ENCODE data around the gene RGPD6. TPM values are rescaled to one million over a fixed set of nuclear protein-coding genes. Genes with fewer than 3 reads are reported as not detected.
"Not testable (repeated sequence)": the region's sequence is repeated elsewhere in the genome, so short reads cannot be mapped to it uniquely, and the experiment has no call there.

RGPD6 gene
- 35.1 and 39.8 TPM in 2 replicates for polyA plus RNA-seq
- polyA minus RNA-seq: 79.4 and 114 TPM in 2 replicates

GRCh38 chr2:110576763-110577416 lies at the start of gene RGPD6:
Gene RGPD6, minus strand, starts transcription at chr2:110577222. Its CDS starts 198 bp downstream, at chr2:110577024.
- not testable (repeated sequence) for H2AFZ ChIP-seq (ENCODE audit: low read depth, low read length); H3K9me2 ChIP-seq (ENCODE audit: insufficient read depth, low read length); H3K4me3 ChIP-seq (ENCODE audit: low read length); H3F3A ChIP-seq (ENCODE audit: insufficient read depth, low read length, poor library complexity, severe bottlenecking); H3K36me3 ChIP-seq (ENCODE audit: insufficient read depth, low read length); H3K9me3 ChIP-seq (ENCODE audit: low read length); H3K27ac ChIP-seq (ENCODE audit: low read length); H3K79me2 ChIP-seq (replicated peaks; ENCODE audit: insufficient read depth, low read length); H3K4me2 ChIP-seq (ENCODE audit: low read length); H3K27me3 ChIP-seq (ENCODE audit: insufficient read depth, low read depth, low read length); H3K9ac ChIP-seq (ENCODE audit: low read length); H4K20me1 ChIP-seq (ENCODE audit: insufficient read depth)

DNA sequence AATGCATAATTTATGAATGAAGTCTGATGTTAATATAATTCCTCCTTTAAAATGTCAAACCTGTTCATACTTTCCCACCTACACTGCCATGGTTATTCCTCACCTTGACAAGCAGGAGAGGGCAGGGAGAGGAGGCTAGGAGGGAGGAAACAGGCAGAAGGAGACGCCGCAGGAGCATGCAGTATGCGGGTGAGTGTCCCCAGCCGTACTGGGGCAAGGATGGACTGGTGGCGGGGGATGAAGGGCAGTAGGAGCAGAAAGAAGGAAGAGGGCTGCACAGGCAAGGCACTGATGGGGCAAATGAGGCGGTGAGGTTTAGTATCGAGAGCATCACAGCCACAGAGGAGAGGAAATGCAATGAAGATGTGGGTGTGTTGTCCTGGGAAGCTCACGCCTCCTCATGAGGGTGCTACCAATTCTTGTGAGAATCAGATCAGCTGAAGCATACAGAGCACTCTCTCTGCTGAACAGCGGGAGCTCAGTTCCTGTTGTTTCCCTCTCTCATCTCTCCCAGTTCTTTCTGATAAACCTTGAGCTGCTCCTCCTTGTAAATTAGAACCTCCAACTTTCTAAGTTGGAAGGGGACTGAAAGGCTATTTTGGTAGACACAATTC lies 42.4 kb upstream of the RGPD6 start:
- H3F3A ChIP-seq (ENCODE audit: insufficient read depth, low read length, poor library complexity, severe bottlenecking); H3K27me3 ChIP-seq (ENCODE audit: insufficient read depth, low read depth, low read length); H3K27ac ChIP-seq (ENCODE audit: low read length); H3K4me3 ChIP-seq (ENCODE audit: low read length); H3K9me3 ChIP-seq (ENCODE audit: low read length); H2AFZ ChIP-seq (ENCODE audit: low read depth, low read length); H3K79me2 ChIP-seq (replicated peaks; ENCODE audit: insufficient read depth, low read length); H3K4me2 ChIP-seq (ENCODE audit: low read length); H3K9me2 ChIP-seq (ENCODE audit: insufficient read depth, low read length); H3K9ac ChIP-seq (ENCODE audit: low read length); H4K20me1 ChIP-seq (ENCODE audit: insufficient read depth); H3K36me3 ChIP-seq (ENCODE audit: insufficient read depth, low read length): not testable (repeated sequence)

- H2AFZ ChIP-seq (ENCODE audit: low read depth, low read length); H3K27ac ChIP-seq (ENCODE audit: low read length); H3K4me3 ChIP-seq (ENCODE audit: low read length); H3F3A ChIP-seq (ENCODE audit: insufficient read depth, low read length, poor library complexity, severe bottlenecking); H3K27me3 ChIP-seq (ENCODE audit: insufficient read depth, low read depth, low read length); H3K79me2 ChIP-seq (replicated peaks; ENCODE audit: insufficient read depth, low read length); H3K4me2 ChIP-seq (ENCODE audit: low read length); H3K9ac ChIP-seq (ENCODE audit: low read length); H4K20me1 ChIP-seq (ENCODE audit: insufficient read depth); H3K36me3 ChIP-seq (ENCODE audit: insufficient read depth, low read length); H3K9me2 ChIP-seq (ENCODE audit: insufficient read depth, low read length); H3K9me3 ChIP-seq (ENCODE audit: low read length): not testable (repeated sequence)
These were observed 36.9 kb upstream of the RGPD6 start for GRCh38 chr2:110613927-110614326.

DNA sequence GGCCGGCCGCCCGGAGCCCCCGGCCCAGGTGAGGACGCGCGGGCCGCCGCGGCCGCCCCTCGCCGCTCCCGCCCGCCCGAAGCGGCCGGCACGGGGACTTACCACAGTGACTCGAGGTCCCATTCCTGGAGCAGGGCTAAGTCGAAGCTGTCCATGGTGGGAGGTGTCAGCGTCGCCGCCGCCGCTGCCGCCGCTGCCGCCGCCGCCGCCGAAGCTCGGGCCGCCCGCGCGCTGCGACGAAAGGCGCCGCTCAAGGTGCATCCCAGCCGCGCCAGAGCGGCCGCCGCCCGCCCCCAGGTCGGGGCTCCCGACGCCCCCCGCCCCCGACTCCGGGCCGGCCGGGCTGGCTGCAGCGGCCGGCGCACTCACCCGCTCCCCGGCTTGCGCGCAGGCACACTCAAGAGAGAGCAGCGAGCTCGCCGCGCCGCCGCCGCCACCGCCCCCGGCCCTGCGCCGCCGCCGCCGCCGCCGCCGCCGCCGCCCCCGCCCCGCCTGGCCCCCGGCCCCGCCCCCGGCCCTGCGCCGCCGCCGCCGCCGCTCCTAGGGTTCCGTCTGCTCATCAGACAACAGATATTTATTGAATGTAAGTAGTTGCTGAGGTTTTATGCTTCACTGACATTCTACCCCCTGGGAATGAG lies 33.7 kb upstream of the RGPD6 start:
- not testable (repeated sequence) for H3K79me2 ChIP-seq (replicated peaks; ENCODE audit: insufficient read depth, low read length); H3K4me3 ChIP-seq (ENCODE audit: low read length); H3F3A ChIP-seq (ENCODE audit: insufficient read depth, low read length, poor library complexity, severe bottlenecking)

DNA sequence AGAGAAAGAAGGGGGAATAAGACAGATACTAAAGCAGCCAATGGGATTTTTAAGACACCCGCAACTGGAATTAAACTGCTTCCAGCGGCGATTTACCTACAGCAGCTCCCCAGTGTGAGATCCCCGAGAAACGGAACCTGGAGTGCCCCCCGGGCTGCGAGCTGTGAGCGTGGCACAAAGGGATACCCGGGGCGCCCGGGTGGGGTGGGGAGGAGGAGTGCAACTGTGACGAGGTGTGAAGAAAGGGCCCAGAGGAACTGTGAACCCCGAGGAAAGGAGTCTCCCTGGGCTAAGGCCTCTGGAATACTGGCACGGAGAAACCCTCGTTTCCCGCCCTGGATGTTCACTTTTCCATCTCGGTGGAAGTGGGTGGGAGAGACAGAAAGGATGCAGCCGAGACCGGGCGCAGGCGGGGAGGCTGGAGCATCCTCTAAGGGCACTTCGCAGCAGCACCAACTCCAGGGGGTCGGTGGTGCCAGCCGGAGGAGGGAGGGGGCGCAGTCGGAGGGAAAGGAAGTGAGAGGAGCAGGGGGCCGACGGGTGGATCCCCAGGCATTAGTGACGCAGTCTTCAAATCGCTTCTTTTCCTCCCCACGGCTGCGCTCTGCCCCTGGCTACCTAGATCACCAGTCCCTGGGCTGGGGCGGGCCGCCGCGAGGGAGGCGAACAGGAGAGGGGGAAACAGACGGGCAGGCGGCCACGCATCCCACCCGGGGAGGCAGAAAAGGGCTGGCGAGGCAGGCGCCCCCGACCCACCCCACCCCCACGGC lies 33.0 kb upstream of the RGPD6 start:
- not testable (repeated sequence) for H3K9me3 ChIP-seq (ENCODE audit: low read length); H3K4me3 ChIP-seq (ENCODE audit: low read length)

More for the DNA sequence above, 33.7 kb upstream of the RGPD6 start:
- not testable (repeated sequence) for H3K27me3 ChIP-seq (ENCODE audit: insufficient read depth, low read depth, low read length); H4K20me1 ChIP-seq (ENCODE audit: insufficient read depth); H2AFZ ChIP-seq (ENCODE audit: low read depth, low read length); H3K27ac ChIP-seq (ENCODE audit: low read length); H3K9me2 ChIP-seq (ENCODE audit: insufficient read depth, low read length); H3K9ac ChIP-seq (ENCODE audit: low read length); H3K36me3 ChIP-seq (ENCODE audit: insufficient read depth, low read length); H3K9me3 ChIP-seq (ENCODE audit: low read length); H3K4me2 ChIP-seq (ENCODE audit: low read length)

DNA sequence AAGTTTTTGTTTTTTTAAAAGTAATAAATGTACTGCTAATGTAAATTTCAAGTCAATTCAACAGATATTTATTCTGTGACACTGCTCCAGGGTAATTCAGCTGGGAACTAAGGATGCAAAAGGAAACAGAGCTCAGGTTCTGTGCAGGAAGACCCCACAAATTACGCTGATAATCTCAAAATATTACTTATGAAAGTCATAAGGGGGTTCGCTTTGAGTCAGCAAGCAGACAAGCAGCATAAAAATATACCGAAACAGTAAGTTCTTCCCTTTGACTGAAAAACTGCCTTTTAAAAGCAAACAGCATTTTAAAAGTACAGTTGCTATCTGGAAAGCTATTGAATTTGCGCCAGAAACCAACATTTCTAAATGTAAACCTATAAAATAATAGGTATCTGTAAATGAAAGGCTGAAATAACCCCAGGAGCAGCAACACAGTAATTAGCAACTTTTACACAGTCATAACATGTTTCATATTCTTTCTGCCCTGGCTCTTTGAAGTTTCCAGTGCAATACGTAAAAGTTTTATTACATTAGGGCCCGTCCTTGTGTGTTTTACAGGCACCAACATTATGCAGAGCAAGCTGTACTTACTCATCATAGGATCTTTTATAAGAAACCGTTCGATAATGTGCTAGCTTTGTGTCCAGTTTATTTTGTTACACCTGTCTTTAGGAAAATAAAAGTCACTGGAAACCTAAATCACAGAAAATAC lies 31.9 kb upstream of the RGPD6 start:
- H3K4me2 ChIP-seq (ENCODE audit: low read length); H3K27ac ChIP-seq (ENCODE audit: low read length); H2AFZ ChIP-seq (ENCODE audit: low read depth, low read length); H3F3A ChIP-seq (ENCODE audit: insufficient read depth, low read length, poor library complexity, severe bottlenecking); H3K79me2 ChIP-seq (replicated peaks; ENCODE audit: insufficient read depth, low read length); H3K36me3 ChIP-seq (ENCODE audit: insufficient read depth, low read length); H3K27me3 ChIP-seq (ENCODE audit: insufficient read depth, low read depth, low read length); H3K4me3 ChIP-seq (ENCODE audit: low read length); H3K9me3 ChIP-seq (ENCODE audit: low read length); H4K20me1 ChIP-seq (ENCODE audit: insufficient read depth); H3K9ac ChIP-seq (ENCODE audit: low read length); H3K9me2 ChIP-seq (ENCODE audit: insufficient read depth, low read length): not testable (repeated sequence)

More for the DNA sequence above, 33.0 kb upstream of the RGPD6 start:
- not testable (repeated sequence) for H3K36me3 ChIP-seq (ENCODE audit: insufficient read depth, low read length); H2AFZ ChIP-seq (ENCODE audit: low read depth, low read length); H3F3A ChIP-seq (ENCODE audit: insufficient read depth, low read length, poor library complexity, severe bottlenecking); H3K27me3 ChIP-seq (ENCODE audit: insufficient read depth, low read depth, low read length); H3K9ac ChIP-seq (ENCODE audit: low read length); H3K27ac ChIP-seq (ENCODE audit: low read length); H3K4me2 ChIP-seq (ENCODE audit: low read length); H3K79me2 ChIP-seq (replicated peaks; ENCODE audit: insufficient read depth, low read length); H4K20me1 ChIP-seq (ENCODE audit: insufficient read depth); H3K9me2 ChIP-seq (ENCODE audit: insufficient read depth, low read length)

DNA sequence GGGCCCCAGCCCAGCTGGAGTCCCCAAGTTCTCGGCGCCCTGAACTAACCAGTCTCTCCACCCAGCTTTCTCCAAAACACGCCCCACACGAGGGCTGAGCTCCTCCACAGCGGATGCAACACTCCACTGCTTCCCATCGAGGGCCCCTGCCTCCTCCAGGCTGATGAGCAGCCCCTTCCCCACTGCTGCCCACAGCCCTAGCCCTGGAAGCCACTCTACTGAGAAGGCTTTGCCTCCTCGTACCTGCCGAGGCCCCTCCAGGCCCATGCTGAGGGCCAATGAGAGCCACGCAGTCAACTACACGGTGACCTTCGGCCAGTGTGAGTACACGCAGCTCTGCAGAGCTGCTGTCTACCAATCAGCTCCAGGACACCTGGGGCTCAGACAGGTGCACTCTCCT lies 28.0 kb upstream of the RGPD6 start:
- not testable (repeated sequence) for H3K4me3 ChIP-seq (ENCODE audit: low read length); H3K9me3 ChIP-seq (ENCODE audit: low read length); H3K36me3 ChIP-seq (ENCODE audit: insufficient read depth, low read length); H4K20me1 ChIP-seq (ENCODE audit: insufficient read depth); H3K9me2 ChIP-seq (ENCODE audit: insufficient read depth, low read length); H3K4me2 ChIP-seq (ENCODE audit: low read length); H3K9ac ChIP-seq (ENCODE audit: low read length); H3K27me3 ChIP-seq (ENCODE audit: insufficient read depth, low read depth, low read length); H3F3A ChIP-seq (ENCODE audit: insufficient read depth, low read length, poor library complexity, severe bottlenecking); H3K27ac ChIP-seq (ENCODE audit: low read length); H3K79me2 ChIP-seq (replicated peaks; ENCODE audit: insufficient read depth, low read length); H2AFZ ChIP-seq (ENCODE audit: low read depth, low read length)
